T-helper 22 cell (primary cell): Measurements from ENCODE around the gene ZMIZ1.

Source experiments
- DNase-seq: peaks from one replicate; pipeline ENCODE4 v3.0.0-alpha.2; 2020; ENCODE audit warnings: low read depth

Gene ZMIZ1

GRCh38 chr10:79098596-79099015, 29.8 kb downstream of the ZMIZ1 start:
- DNase-seq, result no peak

- DNase-seq, result no peak
These were observed 31.2 kb downstream of the ZMIZ1 start for GRCh38 chr10:79099898-79100448.

GRCh38 chr10:79100771-79101170, 32.0 kb downstream of the ZMIZ1 start:
- DNase-seq, result no peak

- DNase-seq, result no peak
These were observed 33.1 kb downstream of the ZMIZ1 start for GRCh38 chr10:79101560-79102497.

GRCh38 chr10:79102498-79102874, 33.7 kb downstream of the ZMIZ1 start:
- DNase-seq, result no peak

GRCh38 chr10:79103129-79103528, 34.4 kb downstream of the ZMIZ1 start:
- no peak for DNase-seq

GRCh38 chr10:79103585-79103984, 34.8 kb downstream of the ZMIZ1 start:
- no peak for DNase-seq

GRCh38 chr10:79105150-79105739, 36.5 kb downstream of the ZMIZ1 start:
- no peak for DNase-seq

- DNase-seq, result no peak
These were observed 37.1 kb downstream of the ZMIZ1 start for GRCh38 chr10:79105818-79106217.

- DNase-seq, result no peak
These were observed 37.7 kb downstream of the ZMIZ1 start for GRCh38 chr10:79106256-79107050.

- no peak for DNase-seq
These were observed 39.0 kb downstream of the ZMIZ1 start for GRCh38 chr10:79107736-79108264.

GRCh38 chr10:79108728-79109127, 40.0 kb downstream of the ZMIZ1 start:
- DNase-seq, result no peak

GRCh38 chr10:79111427-79111826, 42.7 kb downstream of the ZMIZ1 start:
- DNase-seq, result no peak

GRCh38 chr10:79111846-79112614, 43.3 kb downstream of the ZMIZ1 start:
- DNase-seq, result no peak

GRCh38 chr10:79112881-79113431, 44.2 kb downstream of the ZMIZ1 start:
- no peak for DNase-seq

GRCh38 chr10:79113827-79114226, 45.1 kb downstream of the ZMIZ1 start:
- no peak for DNase-seq

GRCh38 chr10:79115302-79115701, 46.5 kb downstream of the ZMIZ1 start:
- no peak for DNase-seq

GRCh38 chr10:79116368-79116767, 47.6 kb downstream of the ZMIZ1 start:
- no peak for DNase-seq

- no peak for DNase-seq
These were observed 48.3 kb downstream of the ZMIZ1 start for GRCh38 chr10:79116801-79117723.
